C4-2B (cell line): ENCODE results near the gene CREG2.

ENCODE experiments used
- ZFX ChIP-seq: fragments of 450-650 bp; IDR thresholded peaks from 2 replicates; pipeline ENCODE4 v1.6.1; 2017
- TF ChIP-seq, protein P1 (sequence below): fragments of 450-650 bp; conservative IDR thresholded peaks from 2 replicates; pipeline ENCODE4 v1.5.1; 2017; ENCODE audit warnings: mild to moderate bottlenecking

DNA sequence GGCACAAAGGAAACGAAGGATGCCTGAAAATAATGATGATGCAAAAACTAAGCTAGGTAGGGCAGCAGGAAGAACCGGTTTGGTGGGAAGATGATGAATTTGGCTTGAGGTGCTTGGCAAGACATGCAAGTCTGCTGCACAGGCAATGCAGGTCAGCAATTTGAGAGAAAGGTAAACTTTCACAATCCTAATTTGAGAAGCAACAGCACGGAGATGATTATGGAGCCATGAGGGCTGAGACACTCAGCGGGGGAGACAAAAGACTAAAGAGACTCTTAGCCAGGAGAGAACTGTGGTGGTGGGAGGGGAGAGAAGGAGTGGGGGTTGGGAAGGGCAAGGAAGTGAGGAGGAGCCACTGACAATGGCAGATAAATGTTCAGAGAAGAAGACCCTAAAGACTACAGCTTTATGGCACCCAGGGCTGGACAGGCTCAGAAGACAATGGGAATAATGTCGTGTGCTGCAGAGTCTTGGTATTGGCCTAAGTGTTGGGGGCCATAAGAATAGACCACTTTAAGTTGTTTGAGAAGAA, 59.4 kb downstream of the CREG2 start:
- TF ChIP-seq, protein P1, sequence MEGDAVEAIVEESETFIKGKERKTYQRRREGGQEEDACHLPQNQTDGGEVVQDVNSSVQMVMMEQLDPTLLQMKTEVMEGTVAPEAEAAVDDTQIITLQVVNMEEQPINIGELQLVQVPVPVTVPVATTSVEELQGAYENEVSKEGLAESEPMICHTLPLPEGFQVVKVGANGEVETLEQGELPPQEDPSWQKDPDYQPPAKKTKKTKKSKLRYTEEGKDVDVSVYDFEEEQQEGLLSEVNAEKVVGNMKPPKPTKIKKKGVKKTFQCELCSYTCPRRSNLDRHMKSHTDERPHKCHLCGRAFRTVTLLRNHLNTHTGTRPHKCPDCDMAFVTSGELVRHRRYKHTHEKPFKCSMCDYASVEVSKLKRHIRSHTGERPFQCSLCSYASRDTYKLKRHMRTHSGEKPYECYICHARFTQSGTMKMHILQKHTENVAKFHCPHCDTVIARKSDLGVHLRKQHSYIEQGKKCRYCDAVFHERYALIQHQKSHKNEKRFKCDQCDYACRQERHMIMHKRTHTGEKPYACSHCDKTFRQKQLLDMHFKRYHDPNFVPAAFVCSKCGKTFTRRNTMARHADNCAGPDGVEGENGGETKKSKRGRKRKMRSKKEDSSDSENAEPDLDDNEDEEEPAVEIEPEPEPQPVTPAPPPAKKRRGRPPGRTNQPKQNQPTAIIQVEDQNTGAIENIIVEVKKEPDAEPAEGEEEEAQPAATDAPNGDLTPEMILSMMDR: no peak
- TF ChIP-seq ZFX: no peak
